H1 (cell line): ENCODE data around the gene SLC66A2.

ENCODE experiments used
- CBX8 ChIP-seq: fragments of 300-800, 300-1000 bp; sonication (generic); IDR thresholded peaks from 2 replicates; pipeline ENCODE4 v1.7.1; 2016; ENCODE audit warnings: low read depth, low read length, borderline replicate concordance
- CTCF ChIP-seq, 3 experiments: IDR thresholded peaks; 1 replicate in 2 of 3; 2 replicates in 1 of 3; pipeline versions ENCODE4 v1.5.1 to v1.6.1; 2011; ENCODE audit warnings: low read length in 3 of 3, mild to moderate bottlenecking in 3 of 3, inconsistent platforms in 2 of 3, low read depth in 1 of 3, moderate library complexity in 1 of 3; ENCODE audit not compliant: insufficient read depth in 1 of 3; ENCODE audit errors: control extremely low read depth in 1 of 3
- EGR1 ChIP-seq: IDR thresholded peaks from 2 replicates; pipeline ENCODE4 v1.6.1; 2011; ENCODE audit warnings: low read depth, low read length, borderline replicate concordance
- EZH2 ChIP-seq: fragments of 200-600 bp; sonication (generic); IDR thresholded peaks from 2 replicates; pipeline ENCODE4 v1.7.1; 2012; ENCODE audit warnings: low read depth, mild to moderate bottlenecking, moderate library complexity, low read length, inconsistent platforms; ENCODE audit not compliant: severe bottlenecking
- GABPA ChIP-seq: IDR thresholded peaks from 2 replicates; pipeline ENCODE4 v1.6.1; 2011; ENCODE audit warnings: mild to moderate bottlenecking, low read length, moderate library complexity, borderline replicate concordance; ENCODE audit not compliant: insufficient read depth
- HDAC2 ChIP-seq, 2 experiments: fragments of 300-600 bp in 1 of 2; sonication (generic) in 1 of 2; IDR thresholded peaks; 2 replicates each; pipeline ENCODE4 v1.6.1; 2011 to 2012; ENCODE audit warnings: low read depth in 2 of 2, low read length in 2 of 2, mild to moderate bottlenecking in 2 of 2, moderate library complexity in 2 of 2, borderline replicate concordance in 1 of 2, inconsistent platforms in 1 of 2
- POLR2A ChIP-seq, 2 experiments: IDR thresholded peaks; 1 replicate in 1 of 2; 2 replicates in 1 of 2; pipeline ENCODE4 v1.6.1; 2011; ENCODE audit warnings: low read depth in 2 of 2, low read length in 2 of 2, mild to moderate bottlenecking in 2 of 2; ENCODE audit errors: control extremely low read depth in 1 of 2
- POLR2AphosphoS5 ChIP-seq: IDR thresholded peaks from 2 replicates; pipeline ENCODE4 v1.6.1; 2011; ENCODE audit warnings: low read depth, low read length
- SIX5 ChIP-seq: IDR thresholded peaks from 2 replicates; pipeline ENCODE4 v1.6.1; 2011; ENCODE audit warnings: mild to moderate bottlenecking, low read depth, low read length
- SRF ChIP-seq: IDR thresholded peaks from 2 replicates; pipeline ENCODE4 v1.6.1; 2011; ENCODE audit warnings: mild to moderate bottlenecking, low read depth, low read length, moderate library complexity
- TBP ChIP-seq: IDR thresholded peaks from 2 replicates; pipeline ENCODE4 v1.6.1; 2011; ENCODE audit warnings: low read depth, low read length, improper control_type of control experiment
- YY1 ChIP-seq: IDR thresholded peaks from 2 replicates; pipeline ENCODE4 v1.6.1; 2011; ENCODE audit warnings: low read depth, mild to moderate bottlenecking, low read length
- ZNF274 ChIP-seq: IDR thresholded peaks from 2 replicates; pipeline ENCODE4 v1.7.0; 2012; ENCODE audit warnings: low read length, borderline replicate concordance; ENCODE audit errors: extremely low read depth

GRCh38 chr18:79953971-79954651 lies 2.7 kb upstream of the SLC66A2 start:
- TF ChIP-seq POLR2AphosphoS5 (no peak), GABPA (no peak), HDAC2 (IDR thresholded peaks at IDR 0.05; ENCODE audit: borderline replicate concordance in 1 of 2, low read depth in 2 of 2, low read length in 2 of 2) (no peak), CTCF (IDR thresholded peaks at IDR 0.05; ENCODE audit: control extremely low read depth in 1 of 3, insufficient read depth in 1 of 3, low read depth in 1 of 3, low read length in 3 of 3) (no peak), EZH2 (no peak), ZNF274 (no peak), SIX5 (no peak), TBP (no peak), EGR1 (no peak), YY1 (no peak), CBX8 (no peak), POLR2A (IDR thresholded peaks at IDR 0.05; ENCODE audit: control extremely low read depth in 1 of 2, low read depth in 2 of 2, low read length in 2 of 2) (no peak), SRF (no peak)
